Thoracic aorta (tissue), 2 donors: ENCODE measurements around the gene IFNL2. TPM values are rescaled to one million over a fixed set of nuclear protein-coding genes. Genes with fewer than 3 reads are reported as not detected.

ENCODE experiments used
- ATAC-seq: fragments of 150-250 bp; one replicate; pipeline ENCODE4 v1.8.0; 2017; ENCODE audit warnings: low read depth; ENCODE audit not compliant: insufficient number of reproducible peaks, low FRiP score
- DNase-seq: peaks from one replicate; pipeline ENCODE4 v3.0.0-alpha.2; 2020; ENCODE audit warnings: low spot score
- H3K27ac ChIP-seq, 2 donors: fragments of 200-600 bp; sonication (generic); 1 replicate in 1 of 2; 2 replicates in 1 of 2; pipeline ENCODE4 v1.5.1; 2016; ENCODE audit warnings: mild to moderate bottlenecking in 2 of 2, moderate library complexity in 2 of 2
- H3K27me3 ChIP-seq: fragments of 200-600 bp; sonication (generic); replicated peaks from 2 replicates; pipeline ENCODE4 v1.6.0; 2016; ENCODE audit warnings: mild to moderate bottlenecking; ENCODE audit not compliant: insufficient read depth
- H3K36me3 ChIP-seq: fragments of 200-600 bp; sonication (generic); one replicate; pipeline ENCODE4 v1.5.1; 2016
- H3K4me1 ChIP-seq, 2 donors: fragments of 200-600 bp; sonication (generic); 1 replicate in 1 of 2; 2 replicates in 1 of 2; pipeline versions ENCODE4 v1.5.1 to v1.6.0; 2016; ENCODE audit warnings: low read depth in 2 of 2, mild to moderate bottlenecking in 1 of 2; ENCODE audit not compliant: control insufficient read depth in 1 of 2
- H3K4me3 ChIP-seq: fragments of 200-600 bp; sonication (generic); 2 replicates; pipeline ENCODE4 v1.5.1; 2016; ENCODE audit warnings: mild to moderate bottlenecking
- H3K9me3 ChIP-seq: fragments of 200-600 bp; sonication (generic); 2 replicates; pipeline ENCODE4 v1.5.1; 2016
- total RNA-seq, 2 donors: library from RNA; depleted of rRNA; stranded (reverse); fragments of >200 nt; gene quantifications; one replicate each; pipeline versions ENCODE4 v1.1.0 to v1.2.3, GENCODE V29; 2016
- TF ChIP-seq, protein P1 (sequence below): fragments of 200-600 bp; sonication (generic); IDR thresholded peaks from one replicate; pipeline ENCODE4 v1.5.1; 2019; ENCODE audit warnings: antibody characterized with exemption

The IFNL2 gene
- total RNA-seq, 2 donors from 2014 or later, result not detected

DNA sequence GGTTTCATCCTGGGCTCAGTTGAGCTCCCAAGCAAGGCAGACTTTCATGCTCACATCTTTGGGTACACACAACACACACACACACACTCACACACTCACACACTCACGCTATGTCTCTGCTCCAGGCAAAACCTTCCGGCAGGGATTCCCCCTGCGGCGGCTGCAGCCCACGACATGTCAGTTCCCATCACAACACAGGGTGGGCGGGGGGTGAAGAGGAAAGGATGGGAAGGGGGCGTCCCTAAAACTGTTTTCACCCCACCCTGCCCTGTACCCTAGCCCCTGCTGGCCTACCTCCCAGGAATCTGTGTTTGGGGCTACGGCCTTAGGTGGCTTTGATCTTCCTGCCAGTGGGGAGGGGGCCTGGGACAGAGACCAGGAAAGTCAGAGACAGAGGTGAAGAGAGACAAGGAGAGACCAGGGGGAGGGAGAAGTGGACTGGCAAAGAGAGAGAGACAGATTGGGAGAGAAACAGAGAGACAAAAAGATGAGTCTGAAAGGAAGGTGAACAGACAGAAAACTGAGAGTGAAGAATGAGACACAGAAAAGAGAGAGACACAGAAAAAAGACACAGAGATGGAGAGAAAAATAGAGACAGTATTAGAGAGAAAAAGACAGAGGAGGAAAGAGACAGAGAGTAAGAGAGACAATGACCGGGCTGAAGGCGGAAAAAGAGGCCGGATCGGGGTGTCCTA lies 48.6 kb downstream of the IFNL2 start:
- H3K9me3 ChIP-seq, result no peaks in the 10 kb centered on the region
- H3K4me1 ChIP-seq, result peaks cover 4 to 10% of the 10 kb centered on the region in 2 donors
- H3K27me3 ChIP-seq, result no peaks in the 10 kb centered on the region
- no peak for ATAC-seq
- TF ChIP-seq, protein P1, sequence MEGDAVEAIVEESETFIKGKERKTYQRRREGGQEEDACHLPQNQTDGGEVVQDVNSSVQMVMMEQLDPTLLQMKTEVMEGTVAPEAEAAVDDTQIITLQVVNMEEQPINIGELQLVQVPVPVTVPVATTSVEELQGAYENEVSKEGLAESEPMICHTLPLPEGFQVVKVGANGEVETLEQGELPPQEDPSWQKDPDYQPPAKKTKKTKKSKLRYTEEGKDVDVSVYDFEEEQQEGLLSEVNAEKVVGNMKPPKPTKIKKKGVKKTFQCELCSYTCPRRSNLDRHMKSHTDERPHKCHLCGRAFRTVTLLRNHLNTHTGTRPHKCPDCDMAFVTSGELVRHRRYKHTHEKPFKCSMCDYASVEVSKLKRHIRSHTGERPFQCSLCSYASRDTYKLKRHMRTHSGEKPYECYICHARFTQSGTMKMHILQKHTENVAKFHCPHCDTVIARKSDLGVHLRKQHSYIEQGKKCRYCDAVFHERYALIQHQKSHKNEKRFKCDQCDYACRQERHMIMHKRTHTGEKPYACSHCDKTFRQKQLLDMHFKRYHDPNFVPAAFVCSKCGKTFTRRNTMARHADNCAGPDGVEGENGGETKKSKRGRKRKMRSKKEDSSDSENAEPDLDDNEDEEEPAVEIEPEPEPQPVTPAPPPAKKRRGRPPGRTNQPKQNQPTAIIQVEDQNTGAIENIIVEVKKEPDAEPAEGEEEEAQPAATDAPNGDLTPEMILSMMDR, result no peak
- H3K36me3 ChIP-seq, result no peaks in the 10 kb centered on the region
- no peak overlapping the region for H3K4me3 ChIP-seq
- no peak for DNase-seq
- H3K27ac ChIP-seq, result no peak overlapping the region

DNA sequence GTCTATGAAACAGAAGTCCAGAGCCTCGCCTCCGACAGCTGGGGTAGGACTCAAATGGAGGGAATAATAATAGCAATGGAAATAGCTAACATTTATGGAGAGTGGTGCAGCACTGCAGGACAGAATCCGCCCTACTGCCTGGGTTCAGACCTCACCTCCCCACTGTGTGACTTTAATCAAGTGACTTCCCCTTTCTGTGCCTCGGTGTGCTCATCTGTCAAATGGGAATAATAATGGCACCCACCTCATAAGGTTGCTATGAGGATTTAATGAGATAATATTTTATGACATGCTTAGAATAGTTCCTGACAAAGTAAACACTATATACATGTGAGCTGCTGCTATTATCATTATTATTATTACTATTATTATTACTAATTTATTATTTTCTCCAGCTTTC lies 49.3 kb downstream of the IFNL2 start:
- H3K9me3 ChIP-seq, result no peaks in the 10 kb centered on the region
- H3K36me3 ChIP-seq, result no peaks in the 10 kb centered on the region
- H3K4me3 ChIP-seq, result no peak overlapping the region
- no peaks in the 10 kb centered on the region for H3K27me3 ChIP-seq
- no peak overlapping the region for H3K27ac ChIP-seq
- TF ChIP-seq, protein P1, result no peak
- H3K4me1 ChIP-seq, result peaks cover 4 to 10% of the 10 kb centered on the region in 2 donors
- DNase-seq (no peak), ATAC-seq (no peak)

GRCh38 chr19:39318071-39318470 lies 49.9 kb downstream of the IFNL2 start:
- H3K4me3 ChIP-seq, result no peak overlapping the region
- no peaks in the 10 kb centered on the region for H3K27me3 ChIP-seq
- H3K9me3 ChIP-seq, result no peaks in the 10 kb centered on the region
- H3K36me3 ChIP-seq, result no peaks in the 10 kb centered on the region
- TF ChIP-seq, protein P1, result no peak
- ATAC-seq, result no peak
- H3K4me1 ChIP-seq, result peaks cover 4 to 10% of the 10 kb centered on the region in 2 donors
- H3K27ac ChIP-seq, result no peak overlapping the region
- DNase-seq, result no peak

DNA sequence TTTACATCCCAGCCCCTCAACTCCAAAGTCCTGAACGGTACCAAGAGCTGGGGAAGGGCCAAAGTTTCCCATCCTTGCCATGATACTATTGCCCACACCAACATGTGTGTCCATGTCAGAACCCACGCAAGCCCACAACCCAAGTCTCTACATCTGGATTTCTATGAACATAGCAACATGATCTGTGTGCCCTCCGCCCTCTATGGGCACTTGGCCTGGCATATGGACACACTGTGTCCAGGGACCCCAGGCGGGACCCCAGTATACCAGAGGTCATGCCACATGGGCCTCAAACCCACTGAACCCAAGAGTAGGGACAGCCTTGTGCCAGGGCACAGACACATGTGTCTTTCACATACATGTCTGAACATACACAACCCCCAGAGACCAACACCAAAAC lies 50.5 kb downstream of the IFNL2 start:
- Histone ChIP-seq H3K4me1 (peaks cover 4 to 10% of the 10 kb centered on the region in 2 donors), H3K4me3 (no peak overlapping the region), H3K27ac (no peak overlapping the region), H3K9me3 (no peaks in the 10 kb centered on the region), H3K27me3 (no peaks in the 10 kb centered on the region), H3K36me3 (no peaks in the 10 kb centered on the region)
- TF ChIP-seq, protein P1, result no peak
- no peak for DNase-seq
- no peak for ATAC-seq

DNA sequence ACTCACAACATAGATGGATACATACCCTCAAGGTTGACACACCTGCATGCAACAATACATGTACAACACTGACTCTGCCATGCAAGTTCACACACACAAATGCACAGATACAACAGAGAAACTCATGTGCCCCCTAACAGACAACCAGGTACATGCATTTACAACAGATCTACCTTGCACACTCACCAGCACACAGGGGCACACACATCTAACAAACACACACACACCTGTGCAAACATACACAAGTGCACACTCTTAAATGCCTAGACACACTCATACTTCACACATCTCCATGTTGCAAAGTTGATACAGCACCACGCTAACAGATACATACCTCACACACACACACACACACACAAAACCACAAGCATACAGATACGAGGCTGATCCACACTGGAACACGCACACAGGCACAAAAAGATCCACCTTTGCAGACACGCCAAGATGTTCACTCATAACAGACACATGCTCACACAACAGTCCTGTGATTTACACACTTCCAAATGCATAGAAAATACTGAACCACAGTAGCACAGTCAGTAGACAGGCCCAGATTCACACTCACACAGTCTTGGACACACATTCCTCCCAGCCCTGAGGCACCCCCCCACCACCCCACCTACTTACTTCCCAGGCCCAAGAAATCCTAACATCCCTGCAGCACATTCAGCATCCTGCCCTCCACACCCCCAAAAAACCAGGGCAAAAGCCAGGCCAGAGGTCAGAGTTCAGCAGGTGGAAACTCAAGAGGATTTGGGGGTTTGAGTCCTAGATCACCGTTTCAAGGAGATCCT lies 51.1 kb downstream of the IFNL2 start:
- H3K4me1 ChIP-seq, result peaks cover 4 to 10% of the 10 kb centered on the region in 2 donors

More for the DNA sequence above, 51.1 kb downstream of the IFNL2 start:
- TF ChIP-seq, protein P1, result no peak
- DNase-seq (no peak), ATAC-seq (no peak)
- no peaks in the 10 kb centered on the region for H3K36me3 ChIP-seq
- H3K27me3 ChIP-seq, result no peaks in the 10 kb centered on the region
- H3K9me3 ChIP-seq, result no peaks in the 10 kb centered on the region
- H3K27ac ChIP-seq, result no peak overlapping the region
- H3K4me3 ChIP-seq, result no peak overlapping the region
